ENCODE results near the gene CITED1.
"Not testable (repeated sequence)": the region's sequence is repeated elsewhere in the genome, so short reads cannot be mapped to it uniquely, and the experiment has no call there.

Gene CITED1

GRCh38 chrX:72305286-72306084, at the start of gene CITED1:
TSS of gene CITED1 (minus strand) at chrX:72305914. CDS start at chrX:72302869, 3,045 bp downstream.
- DNase-seq = no peak

- DNase-seq = no peak
Observed at GRCh38 chrX:72352786-72353185, 47.1 kb upstream of the CITED1 start.

GRCh38 chrX:72351606-72352334, 46.1 kb upstream of the CITED1 start:
- DNase-seq = no peak

- DNase-seq = no peak
Observed at GRCh38 chrX:72349190-72349589, 43.5 kb upstream of the CITED1 start.

GRCh38 chrX:72348247-72348979, 42.7 kb upstream of the CITED1 start:
- no peak for DNase-seq

GRCh38 chrX:72347366-72347765, 41.7 kb upstream of the CITED1 start:
- DNase-seq = no peak

GRCh38 chrX:72346302-72346949, 40.7 kb upstream of the CITED1 start:
- no peak for DNase-seq

- no peak for DNase-seq
Observed at GRCh38 chrX:72340626-72341025, 34.9 kb upstream of the CITED1 start.

- DNase-seq = no peak
Observed at GRCh38 chrX:72340041-72340440, 34.3 kb upstream of the CITED1 start.

GRCh38 chrX:72330131-72330530, 24.4 kb upstream of the CITED1 start:
- DNase-seq = no peak

GRCh38 chrX:72326605-72327300, 21.0 kb upstream of the CITED1 start:
- no peak for DNase-seq

- not testable (repeated sequence) for DNase-seq
Observed at GRCh38 chrX:72319651-72320050, 13.9 kb upstream of the CITED1 start.

- no peak for DNase-seq
Observed at GRCh38 chrX:72317139-72317538, 11.4 kb upstream of the CITED1 start.

- DNase-seq = no peak
Observed at GRCh38 chrX:72316408-72317110, 10.8 kb upstream of the CITED1 start.

- DNase-seq = no peak
Observed at GRCh38 chrX:72314881-72315280, 9.2 kb upstream of the CITED1 start.

GRCh38 chrX:72313707-72314641, 8.3 kb upstream of the CITED1 start:
- DNase-seq = no peak

- DNase-seq = no peak
Observed at GRCh38 chrX:72312311-72312940, 6.7 kb upstream of the CITED1 start.

- no peak for DNase-seq
Observed at GRCh38 chrX:72309297-72310071, 3.8 kb upstream of the CITED1 start.
